ENCODE results near the gene SLC36A3.

- TF ChIP-seq CTCF (IDR thresholded peaks at IDR 0.05) (no peak), POLR2A (IDR thresholded peaks at IDR 0.05) (peak in 1 of 2 donors; percentile 90)
Observed at GRCh38 chr5:151252762-151253604, 50.6 kb downstream of the SLC36A3 start, which contains the start of gene GM2A.

All from heart left ventricle (tissue), 13 donors.